GM12878 (cell line): ENCODE results near the gene ABHD17A. TPM values are rescaled to one million over a fixed set of nuclear protein-coding genes. Genes with fewer than 3 reads are reported as not detected.
A peak's percentile ranks its signal among the peaks of the same experiment; 100 is the strongest.

Experiments
- ATAC-seq: fragments of 200-7000 bp; cut with Tn5 transposase; 3 replicates; pipeline ENCODE4 v1.9.1; 2020; ENCODE audit warnings: mild to moderate bottlenecking, moderate library complexity
- BruUV-seq: library from RNA; stranded (reverse); fragments of 400-500 nt; replicated peaks from 2 replicates; lab custom pipeline; 2021; lab: Mats Ljungman, UMichigan
- CTCF ChIA-PET: fragments of 300-600 bp; sonication (Branson Sonifier 250); formaldehyde crosslinking; extraction: SDS; loops from one replicate; lab custom pipeline; 2021; ENCODE audit warnings: inconsistent platforms; lab: Yijun Ruan, JAX
- POLR2A ChIA-PET: fragments of 350-600 bp; formaldehyde crosslinking; extraction: SDS; loops from one replicate; lab custom pipeline; 2021; ENCODE audit warnings: inconsistent platforms; lab: Charles Lee
- RAD21 ChIA-PET: fragments of 300-600 bp; sonication (Branson Sonifier 250); formaldehyde crosslinking; loops from one replicate; lab custom pipeline; 2023; ENCODE audit warnings: antibody characterized with exemption; ENCODE audit not compliant: unreplicated experiment; lab: Charles Lee
- SMC1A ChIA-PET: fragments of 300-600 bp; sonication (Branson Sonifier 250); formaldehyde crosslinking; loops from one replicate; lab custom pipeline; 2023; ENCODE audit not compliant: unreplicated experiment, uncharacterized antibody; lab: Charles Lee
- DNase-seq: peaks from one replicate; pipeline ENCODE4 v3.0.0-alpha.2; 2011; ENCODE audit warnings: low read depth, low spot score
- FAIRE-seq: peaks from 3 replicates; lab custom pipeline; 2011; peaks lifted over from hg19 to GRCh38; lab: Jason Lieb, UNC
- H2AFZ ChIP-seq: 2 replicates; pipeline ENCODE4 v1.6.0; 2011; ENCODE audit warnings: low read depth, low read length, control low read depth; ENCODE audit not compliant: control insufficient read depth
- H3K27ac ChIP-seq: 2 replicates; pipeline ENCODE4 v1.5.1; 2011; ENCODE audit warnings: control low read depth; ENCODE audit not compliant: control insufficient read depth, insufficient read depth
- H3K27me3 ChIP-seq, 2 experiments: replicated peaks in 1 of 2; 2 replicates each; pipeline versions ENCODE4 v1.6.0 to v1.6.1; 2011; ENCODE audit warnings: low read length in 1 of 2; ENCODE audit not compliant: control insufficient read depth in 2 of 2, insufficient read depth in 2 of 2
- H3K36me3 ChIP-seq, 2 experiments: 2 replicates each; pipeline ENCODE4 v1.5.1; 2011; ENCODE audit warnings: low read length in 1 of 2; ENCODE audit not compliant: control insufficient read depth in 2 of 2, insufficient read depth in 2 of 2
- H3K4me1 ChIP-seq: 2 replicates; pipeline ENCODE4 v1.6.1; 2011; ENCODE audit warnings: mild to moderate bottlenecking, low read length, moderate library complexity, mixed read lengths; ENCODE audit not compliant: control insufficient read depth, insufficient read depth
- H3K4me2 ChIP-seq: 2 replicates; pipeline ENCODE4 v1.6.0; 2011; ENCODE audit warnings: control low read depth; ENCODE audit not compliant: control insufficient read depth, insufficient read depth
- H3K4me3 ChIP-seq: fragments of 200-600 bp; sonication (generic); 2 replicates; pipeline ENCODE4 v1.5.1; 2016
- H3K79me2 ChIP-seq: 2 replicates; pipeline ENCODE4 v1.6.0; 2011; ENCODE audit warnings: low read length; ENCODE audit not compliant: control insufficient read depth, insufficient read depth
- H3K9ac ChIP-seq: 2 replicates; pipeline ENCODE4 v1.8.0; 2011; ENCODE audit warnings: low read length, control low read depth, mixed read lengths; ENCODE audit not compliant: control insufficient read depth, insufficient read depth
- H3K9me3 ChIP-seq: replicated peaks from 3 replicates; pipeline ENCODE4 v1.5.1; 2011; ENCODE audit warnings: mild to moderate bottlenecking, low read length; ENCODE audit not compliant: control insufficient read depth, insufficient read depth
- H4K20me1 ChIP-seq: 2 replicates; pipeline ENCODE4 v1.6.0; 2011; ENCODE audit not compliant: control insufficient read depth, insufficient read depth
- GATAD2B ChIP-seq: fragments of 450-650 bp; conservative IDR thresholded peaks from 2 replicates; pipeline ENCODE4 v1.6.1; 2017; ENCODE audit warnings: low read depth, mild to moderate bottlenecking, moderate library complexity
- IKZF1 ChIP-seq: fragments of 450-650 bp; conservative IDR thresholded peaks from 2 replicates; pipeline ENCODE4 v1.6.1; 2017; ENCODE audit warnings: antibody characterized with exemption, mild to moderate bottlenecking
- POLR2A ChIP-seq: IDR thresholded peaks from 2 replicates; pipeline ENCODE4 v1.6.1; 2011; ENCODE audit warnings: low read depth, mild to moderate bottlenecking, low read length
- WGBS: methylation state at CpG from one replicate; pipeline ENCODE4 v1.1.6; 2016; ENCODE audit warnings: low lambda C conversion rate; ENCODE audit not compliant: insufficient replicate concordance, insufficient coverage; ENCODE audit errors: missing lambda C conversion rate; 5-methylcytosine and 5-hydroxymethylcytosine counted together
- in situ Hi-C: fragments of 300-500 bp; cut with MboI; formaldehyde crosslinking; loops from 9 replicates; pipeline ENCODE4 v1.14.3; 2018; ENCODE audit warnings: mixed read lengths
- intact Hi-C: fragments of 100-400 bp; cut with micrococcal nuclease; formaldehyde crosslinking; loops from one replicate; pipeline ENCODE4 v1.14.2; 2022; ENCODE audit not compliant: unreplicated experiment
- polyA plus RNA-seq, 11 experiments: library from polyadenylated mRNA; depleted of rRNA in 4 of 11; unstranded in 6 of 11; stranded (reverse) in 5 of 11; fragments of >200 nt; fragmentation: Nextera tagmentation in 4 of 11; fragmentation: Illumina TruSeq in 1 of 11; extraction: Ambion mirVana in 4 of 11; extraction: Trizol in 1 of 11; gene quantifications; 1 replicate in 1 of 11; 2 replicates in 10 of 11; pipeline versions ENCODE4 v1.2.1 to v1.2.3, GENCODE V29; 2011 to 2016; ENCODE audit warnings: inconsistent platforms in 2 of 11, missing spikeins in 2 of 11, low read depth in 1 of 11
- total RNA-seq, 4 experiments: library from RNA; depleted of rRNA in 3 of 4; stranded (reverse); fragments of >200 nt in 3 of 4; fragmentation: Illumina TruSeq in 1 of 4; extraction: Trizol in 1 of 4; gene quantifications; 2 replicates each; pipeline versions ENCODE4 v1.2.1 to v1.2.3, GENCODE V29; 2013 to 2021
- TF ChIP-seq, protein P1 (sequence below): fragments of 450-650 bp; IDR thresholded peaks from 2 replicates; pipeline ENCODE4 v1.6.1; 2017; ENCODE audit warnings: low read depth, mild to moderate bottlenecking, moderate library complexity
- TF ChIP-seq, protein P2 (sequence below): IDR thresholded peaks from 2 replicates; pipeline ENCODE4 v1.6.1; 2011; ENCODE audit warnings: low read depth, mild to moderate bottlenecking, low read length, moderate library complexity, borderline replicate concordance; ENCODE audit errors: extremely low read depth

The ABHD17A gene
- total and polyA plus RNA-seq, 10 of the 15 experiments (the other 5 are each of a cell fraction or from before 2014, with no cell fraction given): 0.13 to 126 (median 28.8) TPM; not detected in 1

GRCh38 chr19:1884719-1885334, 469 bp downstream of the ABHD17A start:
- ChIA-PET POLR2A (interaction anchor here (0.6 to 2.7 kb wide), 9 partner anchors 8 to 1012 kb away, joined by 3 to 12 read pairs (median 5); no protein-coding TSS in a partner anchor), CTCF (interaction anchor here (1.1 to 2.4 kb wide), 4 partner anchors 12 to 59 kb away, joined by 3 to 7 read pairs (median 4); no protein-coding TSS in a partner anchor), RAD21 (interaction anchor here (0.6 to 1.5 kb wide), 3 partner anchors 9 to 20 kb away, joined by 3 to 7 read pairs (median 3); no protein-coding TSS in a partner anchor), SMC1A (interaction anchor here (2.0 kb wide), 1 partner anchor 20 kb away, joined by 6 read pairs; no protein-coding TSS in a partner anchor)
- H3K9ac ChIP-seq: peak overlapping the region; percentile 96
- FAIRE-seq: no peak
- intact Hi-C loops: no loop called here
- H3K4me1 ChIP-seq: peaks cover 21% of the 10 kb centered on the region
- no TSS peak for BruUV-seq
- peak overlapping the region; percentile 99 for H3K4me3 ChIP-seq
- peaks cover 9% of the 10 kb centered on the region; the same call in 1 of the 2 replicates for H4K20me1 ChIP-seq
- peaks cover 34% of the 10 kb centered on the region for H3K79me2 ChIP-seq
- H3K36me3 ChIP-seq: peaks cover 0 to 6% of the 10 kb centered on the region in 2 experiments; a peak in 2 of 4 replicates
- peak overlapping the region; percentile 82 for H3K27ac ChIP-seq
- in situ Hi-C loops: no loop called here
- H2AFZ ChIP-seq: no peak overlapping the region; the same call in 1 of the 2 replicates
- no peaks in the 10 kb centered on the region for H3K27me3 ChIP-seq
- no peak for DNase-seq
- peak; percentile 8 for ATAC-seq
- no peaks in the 10 kb centered on the region for H3K9me3 ChIP-seq
- TF ChIP-seq, protein P1, sequence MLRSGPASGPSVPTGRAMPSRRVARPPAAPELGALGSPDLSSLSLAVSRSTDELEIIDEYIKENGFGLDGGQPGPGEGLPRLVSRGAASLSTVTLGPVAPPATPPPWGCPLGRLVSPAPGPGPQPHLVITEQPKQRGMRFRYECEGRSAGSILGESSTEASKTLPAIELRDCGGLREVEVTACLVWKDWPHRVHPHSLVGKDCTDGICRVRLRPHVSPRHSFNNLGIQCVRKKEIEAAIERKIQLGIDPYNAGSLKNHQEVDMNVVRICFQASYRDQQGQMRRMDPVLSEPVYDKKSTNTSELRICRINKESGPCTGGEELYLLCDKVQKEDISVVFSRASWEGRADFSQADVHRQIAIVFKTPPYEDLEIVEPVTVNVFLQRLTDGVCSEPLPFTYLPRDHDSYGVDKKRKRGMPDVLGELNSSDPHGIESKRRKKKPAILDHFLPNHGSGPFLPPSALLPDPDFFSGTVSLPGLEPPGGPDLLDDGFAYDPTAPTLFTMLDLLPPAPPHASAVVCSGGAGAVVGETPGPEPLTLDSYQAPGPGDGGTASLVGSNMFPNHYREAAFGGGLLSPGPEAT: peak; percentile 18; the same call in 1 of the 2 replicates
- TF ChIP-seq GATAD2B (0 out of 2 replicates have a peak, but pooled peaks have one; percentile 35), POLR2A (peak; percentile 67), IKZF1 (0 out of 2 replicates have a peak, but pooled peaks have one; percentile 18)
- TF ChIP-seq, protein P2, sequence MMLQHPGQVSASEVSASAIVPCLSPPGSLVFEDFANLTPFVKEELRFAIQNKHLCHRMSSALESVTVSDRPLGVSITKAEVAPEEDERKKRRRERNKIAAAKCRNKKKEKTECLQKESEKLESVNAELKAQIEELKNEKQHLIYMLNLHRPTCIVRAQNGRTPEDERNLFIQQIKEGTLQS: no peak
- H3K4me2 ChIP-seq: peak overlapping the region; percentile 86
- WGBS: 0% methylated on average over 44 of the region's 56 CpGs
